Measurements from ENCODE around the gene KIF21B.

KIF21B gene

DNA sequence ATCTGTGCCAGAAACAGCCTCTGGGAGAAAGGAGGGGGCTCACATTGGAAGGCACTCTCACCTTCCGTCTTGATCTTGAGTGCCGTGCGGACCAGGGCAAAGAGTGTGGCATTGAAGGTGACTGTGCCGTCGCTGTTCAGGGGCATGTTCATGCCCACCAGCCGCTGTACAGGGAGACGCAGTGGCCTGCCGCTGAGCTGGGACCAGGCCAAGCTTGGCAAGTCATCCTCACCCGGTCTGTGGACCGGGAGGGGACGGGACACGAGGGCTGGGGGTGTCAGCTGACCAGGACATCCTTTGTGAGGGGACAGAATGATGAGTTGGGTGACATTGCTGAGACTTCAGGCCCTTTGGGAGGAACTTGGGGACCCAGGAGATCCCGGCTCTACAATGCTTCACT lies 25.0 kb upstream of the KIF21B start:
- no peak for DNase-seq (ENCODE audit: low spot score)

GRCh38 chr1:201044119-201044518 lies 20.6 kb upstream of the KIF21B start:
- no peak for DNase-seq (ENCODE audit: low spot score)

DNA sequence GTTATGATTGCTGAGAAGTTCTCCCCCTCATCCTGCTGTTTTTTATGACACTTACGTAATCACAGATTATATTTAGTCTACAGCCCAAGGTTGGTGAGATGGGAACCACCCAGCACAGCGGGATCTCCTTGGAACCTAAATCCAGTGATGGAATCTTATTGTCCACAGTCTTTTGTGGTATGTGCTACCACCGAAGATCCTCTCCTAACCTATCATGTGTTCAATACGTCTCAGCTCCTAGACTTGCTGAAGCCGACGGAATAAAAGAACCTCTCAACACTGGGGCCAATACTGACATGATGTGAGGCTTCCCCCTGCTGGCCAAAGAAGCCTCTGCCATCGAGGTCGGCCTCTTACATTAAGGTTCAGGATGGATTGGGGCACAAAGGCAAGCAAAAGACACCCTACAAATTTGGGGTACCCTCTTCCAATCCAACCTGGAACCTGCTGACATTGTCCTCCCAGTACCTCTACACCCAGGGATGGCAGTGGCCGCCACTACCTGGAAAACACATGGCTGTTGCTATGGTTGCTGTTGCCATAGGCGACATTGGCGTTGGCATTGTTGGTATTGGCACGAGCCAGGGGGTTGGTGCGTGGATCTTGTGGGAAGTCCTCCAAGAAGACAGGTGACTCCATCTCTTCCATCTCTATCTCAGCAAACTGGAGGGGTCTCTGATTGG lies 19.4 kb upstream of the KIF21B start:
- DNase-seq (ENCODE audit: low spot score): peak; percentile 82

DNA sequence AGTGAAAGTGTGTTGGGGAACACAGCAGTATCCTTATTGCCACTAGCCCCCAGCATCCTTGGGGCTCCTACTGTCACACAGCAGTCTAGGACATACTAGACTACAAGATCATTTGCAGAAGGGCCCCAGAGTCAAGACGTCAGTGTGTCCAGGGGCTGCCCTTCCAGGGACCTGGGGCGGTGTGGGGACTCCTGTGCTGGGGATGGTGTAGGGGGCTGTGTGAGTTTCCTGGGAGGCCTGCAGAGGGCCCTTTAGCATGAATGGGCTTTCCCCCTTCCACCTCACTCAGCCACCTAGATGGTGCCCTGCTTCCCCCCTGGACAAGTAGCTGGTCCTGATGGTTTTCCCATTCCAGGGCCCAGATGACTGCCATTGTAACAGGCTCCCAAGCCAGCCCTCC lies 17.5 kb upstream of the KIF21B start:
- no peak for DNase-seq (ENCODE audit: low spot score)

- no peak for DNase-seq (ENCODE audit: low spot score)
These were observed 16.4 kb upstream of the KIF21B start for GRCh38 chr1:201039876-201040275.

GRCh38 chr1:201039418-201039817 lies 15.9 kb upstream of the KIF21B start:
- DNase-seq (ENCODE audit: low spot score): no peak

- no peak for DNase-seq (ENCODE audit: low spot score)
These were observed 14.8 kb upstream of the KIF21B start for GRCh38 chr1:201038186-201038876.

- DNase-seq (ENCODE audit: low spot score): no peak
These were observed 12.8 kb upstream of the KIF21B start for GRCh38 chr1:201036188-201036842.

DNA sequence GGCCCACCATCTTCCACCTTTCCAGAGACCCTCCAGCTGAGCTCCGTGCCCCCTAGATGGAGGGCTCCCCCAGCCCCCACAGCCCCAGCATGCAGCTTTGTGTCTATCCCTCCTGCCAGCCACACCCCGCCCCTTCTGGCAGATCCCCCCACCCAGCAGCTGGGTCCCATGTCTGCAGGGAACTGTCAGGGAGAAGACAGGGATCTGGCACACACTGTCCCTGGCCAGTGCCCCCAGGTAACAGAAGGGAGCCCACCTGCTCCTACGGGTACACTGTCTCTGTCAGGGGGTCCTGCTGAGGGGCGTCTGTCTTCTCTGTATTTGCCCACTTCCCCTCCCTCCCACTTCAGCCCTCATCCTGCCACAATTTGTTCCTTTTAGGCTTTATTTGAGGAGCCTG lies 11.2 kb upstream of the KIF21B start:
- DNase-seq (ENCODE audit: low spot score): no peak

DNA sequence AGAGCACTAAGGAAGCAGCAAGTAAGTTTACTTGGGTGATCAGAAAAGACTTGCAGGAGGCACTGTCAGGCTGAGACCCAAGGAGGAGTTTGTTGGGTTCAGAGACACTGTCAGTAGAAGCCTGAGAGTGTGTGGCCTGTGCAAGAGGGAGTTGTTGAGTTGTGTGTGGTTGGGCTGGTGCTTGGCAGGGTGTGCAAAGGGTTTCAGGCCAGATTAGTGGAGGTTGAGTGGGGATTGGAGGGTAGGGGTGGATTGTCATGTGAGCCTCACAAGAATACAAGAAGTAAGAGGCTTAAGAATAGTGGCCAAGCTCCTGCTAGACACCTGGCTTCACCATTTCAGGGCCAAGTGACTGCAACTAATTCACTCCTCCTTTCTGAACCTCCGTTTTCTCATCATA lies 8.9 kb upstream of the KIF21B start:
- DNase-seq (ENCODE audit: low spot score): no peak

DNA sequence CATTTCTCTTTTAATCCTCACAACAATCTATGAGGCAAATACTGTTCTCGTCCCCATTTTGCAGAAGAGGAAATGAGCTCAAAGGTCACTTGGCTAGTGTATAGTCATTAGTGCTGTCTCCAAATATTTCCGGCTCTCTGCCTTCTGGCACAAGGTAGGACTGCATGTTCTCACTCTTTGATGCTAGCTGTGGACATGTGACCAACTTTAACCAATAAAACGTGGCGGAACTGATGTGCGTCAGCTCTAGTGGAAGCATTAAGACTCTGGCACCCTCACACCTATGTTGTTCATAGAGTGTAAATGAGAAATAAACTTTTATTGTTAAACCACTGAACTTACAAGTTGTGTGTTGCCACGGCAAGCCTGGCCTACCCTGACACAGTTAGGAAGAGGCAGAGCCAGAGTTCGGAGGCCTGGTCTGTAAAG lies 5.0 kb upstream of the KIF21B start:
- DNase-seq (ENCODE audit: low spot score): no peak

DNA sequence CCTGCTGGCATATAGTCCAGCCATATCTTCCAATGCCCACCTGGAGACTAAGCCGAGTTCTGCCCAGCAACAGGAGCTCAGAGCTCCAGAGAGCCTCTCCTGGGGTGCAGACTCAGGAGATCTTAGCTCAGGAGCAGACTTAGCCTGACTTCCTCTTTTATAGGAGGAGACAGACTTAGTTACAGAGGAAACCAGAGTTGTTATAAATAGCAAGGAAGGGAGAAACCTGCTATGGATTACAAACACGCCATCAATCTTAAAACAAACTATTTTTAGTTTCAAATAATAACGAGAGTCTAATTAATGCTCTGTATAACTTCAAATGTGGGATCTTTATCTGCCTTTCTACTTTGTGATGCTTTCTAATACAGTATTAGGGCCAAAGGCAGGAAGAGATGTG lies 3.3 kb upstream of the KIF21B start:
- no peak for DNase-seq (ENCODE audit: low spot score)

- no peak for DNase-seq (ENCODE audit: low spot score)
These were observed 2.7 kb upstream of the KIF21B start for GRCh38 chr1:201026234-201026633.

DNA sequence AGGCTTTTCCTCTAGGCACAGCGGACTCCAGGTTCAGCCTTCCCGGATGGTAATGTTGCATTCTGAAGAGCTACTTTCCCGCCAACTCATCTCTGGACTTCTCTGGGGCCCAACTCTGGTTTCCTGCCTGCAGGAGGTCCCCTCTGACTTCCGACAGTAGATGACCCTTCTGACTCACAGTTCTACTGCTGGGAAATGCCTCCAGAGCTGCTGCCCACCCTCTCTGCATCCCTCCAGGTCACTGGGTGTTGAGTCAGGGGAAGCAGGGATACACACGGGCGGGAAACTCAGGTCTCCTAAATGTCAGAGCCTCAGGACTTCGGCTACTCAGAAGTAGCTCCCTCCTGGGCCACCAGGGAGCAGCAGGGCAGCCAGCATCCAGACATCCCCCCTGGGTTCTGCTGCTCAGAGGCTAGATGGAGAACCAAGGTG lies 2.1 kb upstream of the KIF21B start:
- no peak for DNase-seq (ENCODE audit: low spot score)

DNA sequence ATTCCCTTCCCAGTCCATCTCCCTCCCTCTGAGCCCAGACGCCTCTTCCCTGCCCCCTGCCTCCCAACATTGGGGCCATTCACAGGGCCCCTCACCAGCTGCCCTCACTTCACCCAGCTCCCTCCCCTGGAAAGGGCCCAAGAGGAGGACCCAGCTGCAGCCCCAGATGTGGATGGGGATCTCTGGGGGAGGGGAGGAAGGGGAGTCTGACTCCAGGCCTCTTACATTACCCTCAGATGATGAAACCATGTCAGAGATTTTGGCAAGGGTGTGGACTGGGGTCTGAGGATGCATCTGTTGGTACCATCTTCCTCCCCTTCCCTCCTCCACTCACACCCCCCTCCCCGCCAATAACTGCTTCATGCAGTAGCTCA lies 1.1 kb upstream of the KIF21B start:
- peak; percentile 87 for DNase-seq (ENCODE audit: low spot score)

DNA sequence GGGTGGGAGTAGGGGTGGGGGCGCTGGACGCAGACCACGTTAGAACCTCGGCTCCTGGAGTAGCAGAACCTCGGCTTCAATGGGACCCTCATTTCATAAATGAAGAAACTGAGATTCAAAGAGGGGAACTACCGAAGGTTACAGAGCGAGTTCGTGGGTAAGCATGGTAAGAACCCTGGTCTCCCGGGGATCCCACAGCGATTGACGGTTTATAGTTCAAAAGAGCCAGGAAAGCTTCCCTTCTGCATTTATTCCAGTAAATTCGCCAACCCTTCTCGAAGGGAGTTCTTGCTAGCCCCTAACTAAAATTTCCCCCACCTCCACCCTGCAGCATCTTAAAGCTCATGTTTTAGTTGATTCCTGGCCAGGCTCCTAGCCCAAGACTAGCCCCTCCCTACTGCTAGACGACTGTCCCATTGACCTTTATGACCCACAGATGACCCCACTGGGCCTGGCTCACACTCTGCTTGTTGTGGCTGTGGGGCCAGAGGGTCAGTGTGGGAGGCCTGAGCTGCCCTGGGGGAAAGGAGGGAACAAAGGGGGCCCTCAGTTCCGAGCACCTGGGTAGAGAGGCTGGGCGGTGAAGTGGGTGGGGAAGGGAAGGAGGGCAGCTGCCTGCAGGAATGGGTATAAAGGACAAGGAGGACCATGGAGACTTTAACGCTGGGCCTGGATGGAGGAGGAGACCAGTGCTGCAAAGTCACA lies 558 bp upstream of the KIF21B start:
- no peak for DNase-seq (ENCODE audit: low spot score)

DNA sequence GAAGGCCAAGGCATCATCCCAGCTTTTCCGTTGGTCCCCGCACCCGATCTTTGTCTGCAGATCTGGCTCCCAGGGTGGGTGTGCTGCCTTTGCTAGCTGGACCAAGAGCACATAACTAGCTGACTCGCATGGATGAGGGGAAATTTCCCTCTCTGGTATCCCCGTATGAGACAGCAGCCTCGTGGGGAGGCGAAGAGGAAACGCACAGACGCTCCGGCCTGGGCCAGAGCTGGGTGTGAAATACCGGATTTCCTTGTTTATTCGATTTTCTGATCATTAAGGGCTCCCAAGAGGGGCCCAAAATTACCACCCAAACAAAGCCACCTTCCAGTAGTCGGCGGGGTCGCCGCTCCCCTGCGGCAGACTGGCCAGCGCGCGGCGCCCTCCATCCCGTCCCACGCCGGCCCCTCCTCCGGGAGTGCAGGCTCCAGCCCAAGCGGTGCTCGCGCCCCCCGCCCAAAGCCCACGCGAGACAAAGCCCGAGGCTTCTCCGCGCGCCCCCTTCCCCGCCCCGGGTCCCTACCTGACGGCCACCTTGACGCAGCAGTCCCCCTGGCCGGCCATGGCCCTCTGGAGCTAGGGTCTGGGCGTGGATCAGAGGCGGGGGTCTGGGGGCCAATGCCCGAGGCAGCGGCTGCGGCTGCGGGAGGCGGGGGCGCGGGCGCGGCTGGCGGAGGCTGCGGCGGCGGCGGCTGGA lies 546 bp downstream of the KIF21B start:
- no peak for DNase-seq (ENCODE audit: low spot score)

DNA sequence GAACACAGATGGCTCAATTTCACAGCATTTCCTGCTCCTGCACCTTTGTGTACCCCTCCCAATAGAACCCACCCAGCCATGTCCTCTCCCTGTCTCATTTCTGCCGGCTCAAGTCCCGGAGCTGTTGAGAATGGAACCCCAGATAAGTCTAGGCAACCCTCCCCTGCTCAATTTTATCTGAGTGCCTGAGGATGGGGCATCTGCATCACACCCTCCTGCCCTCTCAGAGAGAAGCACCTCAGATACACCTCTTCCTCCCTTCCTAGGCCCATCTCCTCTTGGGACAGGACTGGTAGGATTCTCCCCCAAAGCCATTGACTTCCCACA lies 1.1 kb downstream of the KIF21B start:
- no peak for DNase-seq (ENCODE audit: low spot score)

- DNase-seq (ENCODE audit: low spot score): no peak
These were observed 1.7 kb downstream of the KIF21B start for GRCh38 chr1:201021630-201022492.

DNA sequence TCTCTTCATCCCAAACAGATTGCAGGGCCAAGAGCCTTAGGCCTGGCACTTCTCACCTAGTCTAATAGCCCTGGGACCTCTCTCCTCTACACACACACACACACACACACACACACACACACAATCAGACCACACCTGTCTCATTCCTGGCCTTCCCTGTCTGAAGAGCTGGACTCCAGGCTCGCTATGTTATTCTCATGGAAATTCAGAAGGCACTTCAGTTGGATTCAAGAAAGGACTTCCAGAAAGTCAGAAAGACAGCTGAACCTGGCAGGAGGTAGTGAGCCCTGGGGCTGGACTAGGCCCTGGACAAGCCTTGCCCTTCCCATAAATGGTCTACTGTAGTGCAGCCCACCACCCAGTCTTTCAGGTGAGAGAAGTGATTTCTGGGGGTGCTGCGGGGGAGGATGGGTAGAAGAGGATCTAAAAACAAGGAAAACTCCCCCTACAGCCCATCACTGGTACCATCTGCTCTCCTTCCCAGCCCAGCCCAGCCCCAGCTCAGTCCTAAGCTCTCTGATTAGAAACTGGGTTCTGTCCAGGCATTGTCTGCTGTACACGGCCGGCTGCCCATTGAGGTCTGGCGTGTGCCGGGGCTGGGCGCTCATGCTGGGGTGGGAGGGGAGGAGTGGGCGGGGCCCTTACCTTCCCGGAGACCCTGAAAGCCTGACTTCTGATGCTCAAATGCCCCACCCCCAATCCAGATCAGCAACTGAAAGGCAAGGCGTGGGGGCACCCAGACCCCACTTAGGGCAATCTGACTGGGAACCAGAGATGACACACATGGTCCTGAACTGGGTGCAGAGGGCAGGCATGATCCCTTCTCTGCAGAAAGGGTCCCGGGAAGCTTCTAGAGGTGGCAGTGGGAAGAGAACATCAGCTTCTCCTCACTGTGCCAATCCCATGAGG lies 2.5 kb downstream of the KIF21B start:
- DNase-seq (ENCODE audit: low spot score): peak; percentile 84

All from globus pallidus (tissue), 1 donor.